ENCODE measurements around the gene YAE1.

YAE1 gene

DNA sequence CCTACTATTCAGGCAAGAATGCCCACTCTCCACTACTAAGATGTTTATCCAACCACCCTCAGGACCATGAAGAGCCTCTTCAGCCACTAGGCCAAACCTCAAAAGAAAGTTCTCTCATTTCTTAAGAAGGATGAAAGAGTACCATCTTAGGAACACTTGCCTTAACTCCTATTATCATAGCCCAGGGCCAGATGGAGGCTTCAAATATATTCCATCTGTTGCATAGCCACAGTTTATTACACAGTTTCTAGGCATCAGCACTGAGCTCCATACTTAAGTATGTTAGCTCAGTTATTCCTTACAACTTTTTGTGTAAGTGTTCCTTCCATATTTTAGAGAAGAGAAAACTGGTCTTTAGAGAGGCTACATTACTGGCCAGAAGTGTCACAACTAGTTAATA lies 37.4 kb upstream of the YAE1 start:
- TF ChIP-seq, protein P1, sequence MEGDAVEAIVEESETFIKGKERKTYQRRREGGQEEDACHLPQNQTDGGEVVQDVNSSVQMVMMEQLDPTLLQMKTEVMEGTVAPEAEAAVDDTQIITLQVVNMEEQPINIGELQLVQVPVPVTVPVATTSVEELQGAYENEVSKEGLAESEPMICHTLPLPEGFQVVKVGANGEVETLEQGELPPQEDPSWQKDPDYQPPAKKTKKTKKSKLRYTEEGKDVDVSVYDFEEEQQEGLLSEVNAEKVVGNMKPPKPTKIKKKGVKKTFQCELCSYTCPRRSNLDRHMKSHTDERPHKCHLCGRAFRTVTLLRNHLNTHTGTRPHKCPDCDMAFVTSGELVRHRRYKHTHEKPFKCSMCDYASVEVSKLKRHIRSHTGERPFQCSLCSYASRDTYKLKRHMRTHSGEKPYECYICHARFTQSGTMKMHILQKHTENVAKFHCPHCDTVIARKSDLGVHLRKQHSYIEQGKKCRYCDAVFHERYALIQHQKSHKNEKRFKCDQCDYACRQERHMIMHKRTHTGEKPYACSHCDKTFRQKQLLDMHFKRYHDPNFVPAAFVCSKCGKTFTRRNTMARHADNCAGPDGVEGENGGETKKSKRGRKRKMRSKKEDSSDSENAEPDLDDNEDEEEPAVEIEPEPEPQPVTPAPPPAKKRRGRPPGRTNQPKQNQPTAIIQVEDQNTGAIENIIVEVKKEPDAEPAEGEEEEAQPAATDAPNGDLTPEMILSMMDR (IDR thresholded peaks at IDR 0.05; ENCODE audit: extremely low read depth, missing control alignments) = no peak
- DNase-seq (ENCODE audit: low spot score) = no peak

DNA sequence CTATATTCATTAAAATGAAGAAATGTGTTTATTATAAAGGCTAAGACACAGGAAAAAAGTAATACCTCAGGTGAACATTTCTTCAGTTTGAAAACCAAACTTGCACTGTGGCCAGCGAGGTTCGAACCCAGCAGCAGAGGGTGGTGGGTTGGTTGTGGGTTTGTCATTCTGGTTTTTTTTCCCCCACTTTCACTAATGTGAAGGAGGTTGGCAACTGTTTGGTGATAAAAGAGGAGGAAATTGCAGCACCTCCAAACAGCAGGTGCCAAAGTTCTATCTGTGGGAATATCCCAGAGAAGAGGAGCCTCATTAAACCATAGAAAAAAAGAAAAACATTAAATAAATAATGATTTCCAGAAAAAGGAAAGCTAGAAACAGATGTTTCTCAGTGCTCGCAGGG lies 36.6 kb upstream of the YAE1 start:
- TF ChIP-seq, protein P1 (IDR thresholded peaks at IDR 0.05; ENCODE audit: extremely low read depth, missing control alignments) = no peak
- no peak for DNase-seq (ENCODE audit: low spot score)

DNA sequence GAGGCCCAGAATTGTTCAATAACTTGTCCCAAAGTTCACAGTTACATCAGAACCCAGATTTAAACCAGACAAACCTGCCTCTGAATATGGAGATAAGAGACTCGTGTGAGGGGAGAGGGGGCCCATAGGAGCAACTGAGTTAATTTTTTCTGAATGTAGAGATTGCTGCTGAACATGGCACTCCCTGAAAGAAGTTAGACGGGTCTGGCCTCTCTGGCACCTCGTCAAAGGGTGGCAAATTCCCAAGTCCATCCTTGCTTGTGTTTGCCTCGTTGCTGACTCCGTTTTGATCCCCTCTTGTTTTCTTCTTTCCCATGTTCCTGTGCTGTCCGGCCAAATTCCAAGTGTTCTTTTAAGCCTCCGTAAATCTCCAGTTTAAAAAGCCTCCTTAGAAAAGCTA lies 35.2 kb upstream of the YAE1 start:
- no peak for DNase-seq (ENCODE audit: low spot score)
- TF ChIP-seq, protein P1 (IDR thresholded peaks at IDR 0.05; ENCODE audit: extremely low read depth, missing control alignments) = no peak

DNA sequence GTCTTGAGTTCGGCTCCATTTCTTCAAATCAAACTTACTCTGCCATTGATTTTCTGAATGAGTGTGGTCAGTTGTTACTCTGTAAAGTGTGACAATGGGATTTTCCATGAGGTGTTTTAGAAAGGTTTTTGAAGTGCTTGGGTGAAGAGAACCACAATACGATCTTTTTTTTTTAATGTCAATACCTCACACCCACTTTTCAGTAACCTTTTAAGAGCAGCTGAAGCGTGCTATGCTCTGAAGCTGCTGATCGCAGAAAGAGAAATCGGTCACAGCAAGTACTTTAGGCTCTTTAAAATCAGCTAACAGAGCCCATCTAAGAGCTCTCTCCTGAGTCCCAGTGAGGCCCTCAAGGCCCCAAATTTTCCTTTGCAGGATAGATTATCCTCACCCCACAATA lies 34.4 kb upstream of the YAE1 start:
- DNase-seq (ENCODE audit: low spot score) = no peak
- TF ChIP-seq, protein P1 (IDR thresholded peaks at IDR 0.05; ENCODE audit: extremely low read depth, missing control alignments) = no peak

DNA sequence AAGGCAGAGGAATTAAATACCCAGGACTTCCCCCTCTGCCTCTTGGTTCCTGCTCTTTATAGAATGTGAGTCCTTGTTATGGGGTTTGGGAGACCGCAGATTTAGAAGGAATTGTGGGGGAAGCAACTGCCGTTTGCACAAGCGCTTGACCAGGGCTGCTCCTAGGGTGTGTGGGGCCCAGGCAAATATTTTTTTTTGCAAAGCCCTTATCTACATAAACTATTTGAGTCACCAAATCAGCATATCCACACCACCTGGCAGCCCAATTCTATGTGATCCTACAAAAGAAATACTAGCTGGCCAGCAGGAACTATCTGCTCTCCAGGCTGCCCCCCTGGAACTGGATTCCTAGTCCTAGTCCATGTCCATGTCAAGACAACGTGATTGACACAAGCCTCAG lies 33.4 kb upstream of the YAE1 start:
- TF ChIP-seq, protein P1 (IDR thresholded peaks at IDR 0.05; ENCODE audit: extremely low read depth, missing control alignments) = no peak
- DNase-seq (ENCODE audit: low spot score) = no peak

DNA sequence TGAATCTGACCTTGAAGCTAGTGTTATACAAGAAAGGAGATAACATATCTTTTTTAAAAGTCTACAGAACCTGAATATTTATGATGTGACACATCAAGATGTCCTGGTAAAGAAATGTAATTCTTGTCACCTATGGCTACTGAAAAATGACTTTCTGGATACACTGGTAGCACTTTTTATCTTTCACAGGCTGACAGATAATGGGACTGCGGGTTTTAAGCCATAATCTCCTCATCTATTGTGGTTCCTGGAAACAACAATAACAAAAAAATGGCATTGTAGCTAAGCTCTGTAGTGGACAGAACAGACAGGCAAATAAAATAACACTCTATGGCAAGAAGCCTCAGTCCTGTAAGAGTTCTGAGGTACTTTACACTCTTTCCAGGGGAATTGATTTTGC lies 31.6 kb upstream of the YAE1 start:
- no peak for DNase-seq (ENCODE audit: low spot score)
- TF ChIP-seq, protein P1 (IDR thresholded peaks at IDR 0.05; ENCODE audit: extremely low read depth, missing control alignments) = no peak

DNA sequence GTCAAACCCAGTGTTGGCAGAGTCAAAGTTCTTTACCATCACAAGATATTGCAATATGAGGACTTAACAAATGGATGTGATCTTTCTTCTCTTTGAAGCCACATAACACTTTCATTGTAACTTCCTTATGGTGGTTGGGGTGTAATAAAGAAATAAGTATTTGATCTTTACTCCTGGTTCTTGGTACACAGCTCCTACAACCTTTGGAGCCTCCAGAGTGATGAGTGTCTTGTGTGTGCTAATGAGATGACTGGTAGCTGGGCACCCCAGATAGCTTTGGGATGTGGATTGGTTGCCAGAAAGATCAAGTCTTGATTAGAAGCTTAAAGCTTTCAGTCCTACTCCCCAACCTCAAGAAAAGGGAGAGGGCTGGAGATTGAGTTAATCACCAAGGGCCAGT lies 31.1 kb upstream of the YAE1 start:
- TF ChIP-seq, protein P1 (IDR thresholded peaks at IDR 0.05; ENCODE audit: extremely low read depth, missing control alignments) = no peak
- no peak for DNase-seq (ENCODE audit: low spot score)

All from GM20000 (cell line).